OCI-LY7 (cell line): Measurements from ENCODE around the gene MACROD2. TPM values are rescaled to one million over a fixed set of nuclear protein-coding genes. Genes with fewer than 3 reads are reported as not detected.

ENCODE experiments used
- BruUV-seq: library from RNA; stranded (reverse); fragments of 400-500 nt; replicated peaks from 2 replicates; lab custom pipeline; 2021; lab: Mats Ljungman, UMichigan
- CTCF ChIA-PET: fragments of 300-600 bp; sonication (Branson Sonifier 250); formaldehyde crosslinking; loops from one replicate; lab custom pipeline; 2022; ENCODE audit warnings: antibody characterized with exemption; ENCODE audit not compliant: unreplicated experiment; lab: Charles Lee
- POLR2A ChIA-PET: fragments of 300-600 bp; sonication (Branson Sonifier 250); formaldehyde crosslinking; loops from one replicate; lab custom pipeline; 2022; ENCODE audit warnings: antibody characterized with exemption; lab: Charles Lee
- DNase-seq: peaks from one replicate; pipeline ENCODE4 v3.0.0-alpha.2; 2015; ENCODE audit warnings: low spot score
- H2AFZ ChIP-seq: fragments of 200-600 bp; sonication (generic), shearing (Covaris generic); 2 replicates; pipeline ENCODE4 v1.6.1; 2014; ENCODE audit warnings: mild to moderate bottlenecking, antibody characterized with exemption, low read length, moderate library complexity
- H3K27ac ChIP-seq: fragments of 200-600 bp; sonication (generic); 2 replicates; pipeline ENCODE4 v1.5.1; 2014; ENCODE audit warnings: mixed run types, low read depth, mild to moderate bottlenecking, moderate library complexity, low read length, inconsistent platforms; ENCODE audit not compliant: poor library complexity, severe bottlenecking
- H3K36me3 ChIP-seq: fragments of 200-600 bp; sonication (generic); 2 replicates; pipeline ENCODE4 v1.6.1; 2014; ENCODE audit warnings: mild to moderate bottlenecking, antibody characterized with exemption, low read length, moderate library complexity, mixed read lengths; ENCODE audit not compliant: insufficient read depth
- H3K4me1 ChIP-seq: fragments of 200-600 bp; sonication (generic); 2 replicates; pipeline ENCODE4 v1.5.1; 2014; ENCODE audit warnings: mild to moderate bottlenecking, low read length; ENCODE audit not compliant: insufficient read depth, poor library complexity, severe bottlenecking
- H3K4me2 ChIP-seq: fragments of 200-600 bp; sonication (generic); 2 replicates; pipeline ENCODE4 v1.6.1; 2014; ENCODE audit warnings: mild to moderate bottlenecking, low read length
- H3K4me3 ChIP-seq: fragments of 200-600 bp; sonication (generic); 2 replicates; pipeline ENCODE4 v1.5.1; 2014; ENCODE audit warnings: mild to moderate bottlenecking, low read depth, low read length; ENCODE audit not compliant: poor library complexity, severe bottlenecking
- H3K79me2 ChIP-seq: fragments of 200-600 bp; sonication (generic); 2 replicates; pipeline ENCODE4 v1.6.1; 2016; ENCODE audit warnings: low read depth, mild to moderate bottlenecking, low read length, moderate library complexity, mixed read lengths; ENCODE audit not compliant: insufficient read depth
- H3K9me2 ChIP-seq: fragments of 200-600 bp; sonication (generic); 2 replicates; pipeline ENCODE4 v1.6.1; 2016; ENCODE audit warnings: mild to moderate bottlenecking, low read length, mixed read lengths; ENCODE audit not compliant: insufficient read depth
- H3K9me3 ChIP-seq: fragments of 200-600 bp; sonication (generic); 2 replicates; pipeline ENCODE4 v1.6.1; 2014; ENCODE audit warnings: mild to moderate bottlenecking, mixed run types, low read length, mixed read lengths
- H4K20me1 ChIP-seq: fragments of 200-600 bp; sonication (generic); 2 replicates; pipeline ENCODE4 v1.6.1; 2014; ENCODE audit warnings: mild to moderate bottlenecking, antibody characterized with exemption, low read length, moderate library complexity, mixed read lengths; ENCODE audit not compliant: insufficient read depth
- EZH2phosphoT487 ChIP-seq: fragments of 200-600 bp; sonication (generic); IDR thresholded peaks from 2 replicates; pipeline ENCODE4 v1.6.1; 2018; ENCODE audit warnings: low read depth, borderline replicate concordance, mild to moderate bottlenecking, mixed run types, antibody characterized with exemption, low read length, moderate library complexity, mixed read lengths
- intact Hi-C: fragments of 100-400 bp; cut with micrococcal nuclease; formaldehyde crosslinking; loops from one replicate; pipeline ENCODE4 v1.10.0; 2022; ENCODE audit not compliant: unreplicated experiment
- total RNA-seq, 2 experiments: library from RNA; depleted of rRNA in 1 of 2; stranded (reverse); fragments of >200 nt in 1 of 2; shearing (Covaris generic) in 1 of 2; gene quantifications; 2 replicates each; pipeline ENCODE4 v1.2.3, GENCODE V29; 2014 to 2022
- TF ChIP-seq, protein P1 (sequence below): fragments of 200-600 bp; sonication (generic); conservative IDR thresholded peaks from 2 replicates; pipeline ENCODE4 v1.5.1; 2014; ENCODE audit warnings: mild to moderate bottlenecking, antibody characterized with exemption, low read length, moderate library complexity, mixed read lengths

MACROD2 gene
- total RNA-seq, 2 experiments from 2014 or later: 0.09 to 4.5 TPM

DNA sequence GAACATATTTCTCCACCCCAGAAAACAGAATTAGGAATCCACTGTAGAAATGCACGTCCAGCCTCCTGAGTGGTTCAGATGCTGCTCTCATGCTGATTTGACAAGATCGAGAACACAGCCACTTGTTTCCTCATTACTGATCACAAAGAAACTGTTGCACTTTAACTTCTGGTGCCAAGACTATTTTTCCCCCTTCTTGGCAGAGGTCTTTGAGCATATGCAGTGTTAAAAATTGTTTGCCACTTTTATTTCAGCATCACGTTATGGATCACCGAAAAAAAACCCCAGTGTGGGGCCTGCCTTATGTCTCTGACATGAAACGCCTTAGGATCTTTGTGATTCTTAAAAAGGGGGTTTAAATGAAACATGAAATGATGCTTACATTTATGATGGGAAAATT lies 1511.0 kb downstream of the MACROD2 start:
- Histone ChIP-seq H3K79me2 (no peaks in the 10 kb centered on the region), H3K9me2 (no peaks in the 10 kb centered on the region), H3K27ac (no peak overlapping the region), H3K4me3 (no peak overlapping the region), H4K20me1 (no peaks in the 10 kb centered on the region), H3K9me3 (no peaks in the 10 kb centered on the region), H3K36me3 (no peaks in the 10 kb centered on the region), H3K4me1 (no peaks in the 10 kb centered on the region), H3K4me2 (no peak overlapping the region), H2AFZ (no peak overlapping the region)
- POLR2A ChIA-PET: interaction anchor here (0.5 kb wide), 1 partner anchor 629 kb away, joined by 3 read pairs; no protein-coding TSS in a partner anchor
- no peak for TF ChIP-seq EZH2phosphoT487
- TF ChIP-seq, protein P1, sequence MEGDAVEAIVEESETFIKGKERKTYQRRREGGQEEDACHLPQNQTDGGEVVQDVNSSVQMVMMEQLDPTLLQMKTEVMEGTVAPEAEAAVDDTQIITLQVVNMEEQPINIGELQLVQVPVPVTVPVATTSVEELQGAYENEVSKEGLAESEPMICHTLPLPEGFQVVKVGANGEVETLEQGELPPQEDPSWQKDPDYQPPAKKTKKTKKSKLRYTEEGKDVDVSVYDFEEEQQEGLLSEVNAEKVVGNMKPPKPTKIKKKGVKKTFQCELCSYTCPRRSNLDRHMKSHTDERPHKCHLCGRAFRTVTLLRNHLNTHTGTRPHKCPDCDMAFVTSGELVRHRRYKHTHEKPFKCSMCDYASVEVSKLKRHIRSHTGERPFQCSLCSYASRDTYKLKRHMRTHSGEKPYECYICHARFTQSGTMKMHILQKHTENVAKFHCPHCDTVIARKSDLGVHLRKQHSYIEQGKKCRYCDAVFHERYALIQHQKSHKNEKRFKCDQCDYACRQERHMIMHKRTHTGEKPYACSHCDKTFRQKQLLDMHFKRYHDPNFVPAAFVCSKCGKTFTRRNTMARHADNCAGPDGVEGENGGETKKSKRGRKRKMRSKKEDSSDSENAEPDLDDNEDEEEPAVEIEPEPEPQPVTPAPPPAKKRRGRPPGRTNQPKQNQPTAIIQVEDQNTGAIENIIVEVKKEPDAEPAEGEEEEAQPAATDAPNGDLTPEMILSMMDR: no peak
- no TSS peak for BruUV-seq
- CTCF ChIA-PET: no interaction called here
- DNase-seq: no peak
- intact Hi-C loops: no loop called here

DNA sequence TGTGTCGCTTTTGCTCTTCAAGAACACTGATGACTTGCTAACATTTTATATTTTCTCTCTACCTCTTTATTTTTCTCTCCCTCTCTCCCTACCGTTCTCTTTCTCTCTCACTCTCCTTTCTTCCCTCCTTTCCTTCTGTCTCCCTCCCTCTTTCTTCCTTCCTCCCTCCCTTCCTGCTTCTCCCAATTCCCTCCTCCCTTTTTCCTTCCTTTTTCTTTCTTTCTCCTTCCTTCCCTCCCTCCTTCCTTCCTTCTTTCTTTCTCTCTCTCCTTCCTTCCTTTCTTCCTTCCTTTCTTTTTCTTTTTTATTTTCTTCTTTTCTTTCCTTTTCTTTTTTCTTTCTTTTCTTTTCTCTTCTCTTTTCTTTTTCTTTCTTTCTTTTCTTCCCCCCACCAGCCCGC lies 1511.8 kb downstream of the MACROD2 start:
- Histone ChIP-seq H3K4me1 (no peaks in the 10 kb centered on the region), H2AFZ (no peak overlapping the region), H3K79me2 (no peaks in the 10 kb centered on the region), H4K20me1 (no peaks in the 10 kb centered on the region), H3K9me2 (no peaks in the 10 kb centered on the region), H3K9me3 (no peaks in the 10 kb centered on the region), H3K36me3 (no peaks in the 10 kb centered on the region), H3K4me2 (no peak overlapping the region), H3K27ac (no peak overlapping the region), H3K4me3 (no peak overlapping the region)
- no peak for DNase-seq
- POLR2A ChIA-PET: no interaction called here
- TF ChIP-seq, protein P1: no peak
- intact Hi-C loops: no loop called here
- BruUV-seq: no TSS peak
- CTCF ChIA-PET: no interaction called here

DNA sequence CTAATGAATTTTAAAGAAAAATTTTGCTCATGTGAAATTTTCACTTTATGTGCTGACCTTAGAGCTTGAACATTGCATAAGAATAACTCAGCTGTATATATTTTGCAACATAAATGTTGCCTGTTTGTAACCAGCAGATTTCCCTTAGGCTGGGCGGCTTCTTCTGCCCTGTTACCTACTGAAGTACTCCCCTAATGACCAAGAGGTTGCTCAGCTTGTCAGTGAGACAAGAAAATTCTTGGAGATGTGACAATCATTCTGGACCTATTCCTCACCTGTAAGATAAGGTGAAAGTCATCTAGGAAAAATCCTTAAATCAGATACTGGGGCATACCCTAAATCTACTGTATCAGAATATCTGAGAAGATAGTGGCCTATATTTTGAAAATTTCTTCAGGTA lies 1516.2 kb downstream of the MACROD2 start:
- Histone ChIP-seq H3K9me3 (no peaks in the 10 kb centered on the region), H3K36me3 (no peaks in the 10 kb centered on the region), H3K4me2 (no peak overlapping the region), H3K79me2 (no peaks in the 10 kb centered on the region), H2AFZ (no peak overlapping the region), H3K27ac (no peak overlapping the region), H3K9me2 (no peaks in the 10 kb centered on the region), H3K4me3 (no peak overlapping the region), H4K20me1 (no peaks in the 10 kb centered on the region), H3K4me1 (no peaks in the 10 kb centered on the region)
- CTCF ChIA-PET: no interaction called here
- TF ChIP-seq EZH2phosphoT487: no peak
- TF ChIP-seq, protein P1: no peak
- POLR2A ChIA-PET: no interaction called here
- no TSS peak for BruUV-seq
- no peak for DNase-seq
- intact Hi-C loops: no loop called here
